CD1c-positive myeloid dendritic cell (primary cell): ENCODE data around the gene TMEM245.
"Not testable (repeated sequence)": the region's sequence is repeated elsewhere in the genome, so short reads cannot be mapped to it uniquely, and the experiment has no call there.

Source experiments
- DNase-seq: peaks from one replicate; pipeline ENCODE4 v3.0.0-alpha.2; 2016; ENCODE audit errors: extremely low spot score

Gene TMEM245

GRCh38 chr9:109063760-109064159 is 56.0 kb downstream of the TMEM245 start:
- no peak for DNase-seq

GRCh38 chr9:109062543-109062942 is 57.2 kb downstream of the TMEM245 start:
- no peak for DNase-seq

GRCh38 chr9:109060191-109060590 is 59.6 kb downstream of the TMEM245 start:
- no peak for DNase-seq

GRCh38 chr9:109053121-109053520 is 66.6 kb downstream of the TMEM245 start:
- DNase-seq: not testable (repeated sequence)

- no peak for DNase-seq
Observed at GRCh38 chr9:109052416-109052815, 67.3 kb downstream of the TMEM245 start.

- DNase-seq: no peak
Observed at GRCh38 chr9:109051733-109052132, 68.0 kb downstream of the TMEM245 start.

- no peak for DNase-seq
Observed at GRCh38 chr9:109050444-109050843, 69.3 kb downstream of the TMEM245 start.

GRCh38 chr9:109048822-109049221 is 70.9 kb downstream of the TMEM245 start:
- peak; percentile 48 for DNase-seq

GRCh38 chr9:109047259-109047658 is 72.5 kb downstream of the TMEM245 start:
- DNase-seq: no peak

- DNase-seq: no peak
Observed at GRCh38 chr9:109046346-109046745, 73.4 kb downstream of the TMEM245 start.

- DNase-seq: no peak
Observed at GRCh38 chr9:109043578-109043977, 76.2 kb downstream of the TMEM245 start.

GRCh38 chr9:109040571-109040970 is 79.2 kb downstream of the TMEM245 start:
- no peak for DNase-seq

GRCh38 chr9:109039539-109039938 is 80.2 kb downstream of the TMEM245 start:
- no peak for DNase-seq

- DNase-seq: no peak
Observed at GRCh38 chr9:109037946-109038715, 81.6 kb downstream of the TMEM245 start.

GRCh38 chr9:109036744-109037680 is 82.7 kb downstream of the TMEM245 start:
- DNase-seq: no peak

GRCh38 chr9:109035684-109036423 is 83.9 kb downstream of the TMEM245 start:
- DNase-seq: no peak

GRCh38 chr9:109033941-109034700 is 85.6 kb downstream of the TMEM245 start:
- no peak for DNase-seq

GRCh38 chr9:109031241-109031640 is 88.5 kb downstream of the TMEM245 start:
- no peak for DNase-seq

GRCh38 chr9:109030426-109030825 is 89.3 kb downstream of the TMEM245 start:
- no peak for DNase-seq

GRCh38 chr9:109028457-109028856 is 91.3 kb downstream of the TMEM245 start:
- no peak for DNase-seq

- no peak for DNase-seq
Observed at GRCh38 chr9:109027176-109027575, 92.6 kb downstream of the TMEM245 start.
